ENCODE measurements around the gene COLGALT1. TPM values are rescaled to one million over a fixed set of nuclear protein-coding genes. Genes with fewer than 3 reads are reported as not detected.

Gene COLGALT1
- total RNA-seq, 1 experiment from 2014 or later, result 86.0 TPM

GRCh38 chr19:17616686-17616960 lies 61.2 kb downstream of the COLGALT1 start:
- Histone ChIP-seq H3K4me3 (replicated peaks in 1 of 2; ENCODE audit: low read depth in 1 of 2, low read length in 2 of 2) (no peak overlapping the region), H3K4me1 (ENCODE audit: control insufficient read depth in 1 of 2, insufficient read depth in 2 of 2, low read length in 2 of 2) (peaks cover 0 to 16% of the 10 kb centered on the region in 2 experiments; a peak in 2 of 4 replicates), H3K4me2 (ENCODE audit: low read length) (no peak overlapping the region), H3K9ac (ENCODE audit: low read length) (no peak overlapping the region), H3K27ac (ENCODE audit: low read depth, low read length) (no peak overlapping the region), H3K79me2 (ENCODE audit: insufficient read depth, low read length) (no peaks in the 10 kb centered on the region), H2AFZ (ENCODE audit: low read depth, low read length, poor library complexity, severe bottlenecking) (no peak overlapping the region), H4K20me1 (ENCODE audit: insufficient read depth) (no peaks in the 10 kb centered on the region), H3K9me3 (ENCODE audit: control insufficient read depth in 1 of 2, insufficient read depth in 1 of 2, low read depth in 1 of 2, low read length in 2 of 2) (no peaks in the 10 kb centered on the region; a peak in 1 of 4 replicates), H3K36me3 (ENCODE audit: control insufficient read depth in 1 of 2, insufficient read depth in 2 of 2, low read length in 2 of 2) (no peaks in the 10 kb centered on the region), H3K9me2 (ENCODE audit: insufficient read depth) (no peaks in the 10 kb centered on the region), H3K27me3 (ENCODE audit: insufficient read depth, low read length) (no peaks in the 10 kb centered on the region)
- BruUV-seq (replicated peaks), result no TSS peak
- no peak for DNase-seq (ENCODE audit: low read depth, low spot score)
- TF ChIP-seq RAD21 (IDR thresholded peaks at IDR 0.05; ENCODE audit: low read depth), result no peak
- no peak for ATAC-seq
- CTCF ChIA-PET, result interaction anchor here (1.4 kb wide), 1 partner anchor 11 kb away, joined by 3 read pairs; no protein-coding TSS in a partner anchor
- RAD21 ChIA-PET (ENCODE audit: low non-redundant PET in 1 of 2, low total read pairs in 2 of 2, uncharacterized antibody in 2 of 2, unreplicated experiment in 2 of 2), result no interaction called here
- intact Hi-C loops (cut with micrococcal nuclease), result no loop called here
- POLR2A ChIA-PET, result interaction anchor here (1.0 kb wide), 1 partner anchor 11 kb away, joined by 4 read pairs; no protein-coding TSS in a partner anchor

DNA sequence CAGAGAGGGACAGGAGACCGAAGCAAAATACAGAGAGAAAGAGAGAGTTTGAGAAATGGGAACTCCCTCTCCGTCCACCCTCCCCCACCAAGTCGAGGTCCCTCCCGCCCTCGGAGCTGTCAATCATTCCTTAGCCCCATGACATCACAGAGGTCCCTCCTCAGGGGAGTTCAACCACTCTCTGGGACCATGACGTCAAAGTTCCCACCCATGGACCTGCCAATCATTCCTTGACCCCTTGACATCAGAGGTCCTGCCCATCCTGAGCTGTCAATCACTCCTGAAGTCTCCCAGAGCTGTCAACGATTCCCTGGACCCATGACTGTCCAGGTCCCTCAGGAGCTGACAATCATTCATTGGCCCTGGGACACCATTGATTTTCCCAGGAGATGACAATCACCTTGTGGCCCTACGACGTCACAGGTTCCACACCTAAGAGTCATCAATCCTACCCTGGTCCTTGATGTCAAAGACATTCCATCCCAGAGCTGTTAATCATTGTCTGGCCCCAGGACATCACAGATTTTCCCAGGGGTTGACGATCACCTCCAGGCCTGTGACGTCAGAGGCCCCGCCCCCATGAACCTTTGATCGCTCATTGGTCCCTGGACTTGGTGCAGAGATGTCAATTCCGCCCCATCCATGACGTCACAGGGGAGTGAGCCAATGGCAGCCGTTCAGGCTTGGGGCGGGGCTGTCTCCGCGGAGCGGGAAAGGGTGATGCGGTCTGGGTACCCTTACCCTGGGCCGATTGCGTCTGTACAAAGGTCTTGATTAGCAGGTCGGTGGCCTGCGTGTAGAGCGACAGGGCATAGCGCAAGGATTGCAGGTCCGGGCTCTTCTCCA lies 61.7 kb downstream of the COLGALT1 start:
- Histone ChIP-seq H3K9ac (ENCODE audit: low read length) (no peak overlapping the region), H3K9me3 (ENCODE audit: control insufficient read depth in 1 of 2, insufficient read depth in 1 of 2, low read depth in 1 of 2, low read length in 2 of 2) (no peaks in the 10 kb centered on the region; a peak in 1 of 4 replicates), H3K27me3 (ENCODE audit: insufficient read depth, low read length) (no peaks in the 10 kb centered on the region), H3K36me3 (ENCODE audit: control insufficient read depth in 1 of 2, insufficient read depth in 2 of 2, low read length in 2 of 2) (no peaks in the 10 kb centered on the region), H3K4me1 (ENCODE audit: control insufficient read depth in 1 of 2, insufficient read depth in 2 of 2, low read length in 2 of 2) (peaks cover 0 to 16% of the 10 kb centered on the region in 2 experiments; a peak in 2 of 4 replicates), H2AFZ (ENCODE audit: low read depth, low read length, poor library complexity, severe bottlenecking) (no peak overlapping the region), H3K4me3 (replicated peaks in 1 of 2; ENCODE audit: low read depth in 1 of 2, low read length in 2 of 2) (no peak overlapping the region), H3K9me2 (ENCODE audit: insufficient read depth) (no peaks in the 10 kb centered on the region), H3K27ac (ENCODE audit: low read depth, low read length) (no peak overlapping the region), H3K79me2 (ENCODE audit: insufficient read depth, low read length) (no peaks in the 10 kb centered on the region), H3K4me2 (ENCODE audit: low read length) (no peak overlapping the region), H4K20me1 (ENCODE audit: insufficient read depth) (no peaks in the 10 kb centered on the region)
- DNase-seq (ENCODE audit: low read depth, low spot score) (peak; percentile 51), ATAC-seq (peak; percentile 73)
- no TSS peak for BruUV-seq (replicated peaks)
- POLR2A ChIA-PET, result interaction anchor here (1.0 kb wide), 1 partner anchor 11 kb away, joined by 4 read pairs; no protein-coding TSS in a partner anchor
- CTCF ChIA-PET, result interaction anchor here (0.5 to 1.4 kb wide), 3 partner anchors 11 to 149 kb away, joined by 3 read pairs; no protein-coding TSS in a partner anchor
- TF ChIP-seq SP1 (IDR thresholded peaks at IDR 0.05; ENCODE audit: low read depth) (0 out of 2 replicates have a peak, but pooled peaks have one; percentile 14), RAD21 (IDR thresholded peaks at IDR 0.05; ENCODE audit: low read depth) (no peak), CEBPB (IDR thresholded peaks at IDR 0.05; ENCODE audit: low read depth) (no peak)
- intact Hi-C loops (cut with micrococcal nuclease), result no loop called here
- RAD21 ChIA-PET (ENCODE audit: low non-redundant PET in 1 of 2, low total read pairs in 2 of 2, uncharacterized antibody in 2 of 2, unreplicated experiment in 2 of 2), result no interaction called here

All from HCT116 (cell line).